Fibroblast of villous mesenchyme (primary cell): Measurements from ENCODE around the gene ZNF3. TPM values are rescaled to one million over a fixed set of nuclear protein-coding genes. Genes with fewer than 3 reads are reported as not detected.
A peak's percentile ranks its signal among the peaks of the same experiment; 100 is the strongest.

Experiments used
- DNase-seq: peaks from one replicate; pipeline ENCODE4 v3.0.0-alpha.2; 2010; ENCODE audit warnings: low read depth
- H3K4me3 ChIP-seq: 2 replicates; pipeline ENCODE4 v1.5.1; 2011; ENCODE audit warnings: low read depth, mild to moderate bottlenecking, low read length
- total RNA-seq: library from RNA; depleted of rRNA; stranded (reverse); fragments of >200 nt; gene quantifications from 2 replicates; pipeline ENCODE4 v1.2.3, GENCODE V29; 2012
- TF ChIP-seq, protein P1 (sequence below): IDR thresholded peaks from 2 replicates; pipeline ENCODE4 v1.5.1; 2012; ENCODE audit warnings: low read depth, mild to moderate bottlenecking, low read length; ENCODE audit not compliant: insufficient read depth

The ZNF3 gene
- total RNA-seq, 1 donor, result 32.8 TPM

DNA sequence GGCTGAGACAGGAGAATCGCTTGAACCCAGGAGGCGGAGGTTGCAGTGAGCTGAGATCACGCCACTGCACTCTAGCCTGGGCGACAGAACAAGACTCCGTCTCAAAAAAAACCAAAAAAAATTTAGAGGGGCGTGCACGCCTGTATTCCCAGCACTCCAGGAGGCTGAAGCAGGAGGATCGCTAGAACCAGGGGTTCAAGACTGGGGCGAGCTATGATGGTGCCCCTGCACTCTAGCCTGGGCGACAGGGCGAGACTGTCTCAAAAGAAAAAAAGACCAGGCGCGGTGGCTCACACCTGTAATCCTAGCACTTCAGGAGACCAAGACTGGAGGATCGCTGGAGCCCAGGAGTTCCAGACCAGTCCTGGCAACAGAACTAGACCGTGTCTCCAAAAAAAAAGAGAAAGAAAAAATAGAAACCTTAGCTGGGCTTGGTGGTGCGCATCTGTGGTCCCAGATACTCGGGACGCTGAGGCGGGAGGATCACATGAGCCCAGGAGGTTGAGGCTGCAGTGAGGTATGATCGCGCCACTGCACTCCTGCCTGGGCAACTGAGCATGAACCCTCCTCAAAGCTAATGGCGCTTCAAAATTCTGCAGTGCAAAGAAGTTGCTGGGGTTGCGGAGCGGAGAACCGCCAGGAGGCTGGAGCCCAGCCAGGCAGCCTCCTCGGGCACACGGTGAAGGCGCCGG lies 44.9 kb upstream of the ZNF3 start:
- TF ChIP-seq, protein P1, sequence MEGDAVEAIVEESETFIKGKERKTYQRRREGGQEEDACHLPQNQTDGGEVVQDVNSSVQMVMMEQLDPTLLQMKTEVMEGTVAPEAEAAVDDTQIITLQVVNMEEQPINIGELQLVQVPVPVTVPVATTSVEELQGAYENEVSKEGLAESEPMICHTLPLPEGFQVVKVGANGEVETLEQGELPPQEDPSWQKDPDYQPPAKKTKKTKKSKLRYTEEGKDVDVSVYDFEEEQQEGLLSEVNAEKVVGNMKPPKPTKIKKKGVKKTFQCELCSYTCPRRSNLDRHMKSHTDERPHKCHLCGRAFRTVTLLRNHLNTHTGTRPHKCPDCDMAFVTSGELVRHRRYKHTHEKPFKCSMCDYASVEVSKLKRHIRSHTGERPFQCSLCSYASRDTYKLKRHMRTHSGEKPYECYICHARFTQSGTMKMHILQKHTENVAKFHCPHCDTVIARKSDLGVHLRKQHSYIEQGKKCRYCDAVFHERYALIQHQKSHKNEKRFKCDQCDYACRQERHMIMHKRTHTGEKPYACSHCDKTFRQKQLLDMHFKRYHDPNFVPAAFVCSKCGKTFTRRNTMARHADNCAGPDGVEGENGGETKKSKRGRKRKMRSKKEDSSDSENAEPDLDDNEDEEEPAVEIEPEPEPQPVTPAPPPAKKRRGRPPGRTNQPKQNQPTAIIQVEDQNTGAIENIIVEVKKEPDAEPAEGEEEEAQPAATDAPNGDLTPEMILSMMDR, result no peak
- peak overlapping the region; percentile 74 for H3K4me3 ChIP-seq
- no peak for DNase-seq

DNA sequence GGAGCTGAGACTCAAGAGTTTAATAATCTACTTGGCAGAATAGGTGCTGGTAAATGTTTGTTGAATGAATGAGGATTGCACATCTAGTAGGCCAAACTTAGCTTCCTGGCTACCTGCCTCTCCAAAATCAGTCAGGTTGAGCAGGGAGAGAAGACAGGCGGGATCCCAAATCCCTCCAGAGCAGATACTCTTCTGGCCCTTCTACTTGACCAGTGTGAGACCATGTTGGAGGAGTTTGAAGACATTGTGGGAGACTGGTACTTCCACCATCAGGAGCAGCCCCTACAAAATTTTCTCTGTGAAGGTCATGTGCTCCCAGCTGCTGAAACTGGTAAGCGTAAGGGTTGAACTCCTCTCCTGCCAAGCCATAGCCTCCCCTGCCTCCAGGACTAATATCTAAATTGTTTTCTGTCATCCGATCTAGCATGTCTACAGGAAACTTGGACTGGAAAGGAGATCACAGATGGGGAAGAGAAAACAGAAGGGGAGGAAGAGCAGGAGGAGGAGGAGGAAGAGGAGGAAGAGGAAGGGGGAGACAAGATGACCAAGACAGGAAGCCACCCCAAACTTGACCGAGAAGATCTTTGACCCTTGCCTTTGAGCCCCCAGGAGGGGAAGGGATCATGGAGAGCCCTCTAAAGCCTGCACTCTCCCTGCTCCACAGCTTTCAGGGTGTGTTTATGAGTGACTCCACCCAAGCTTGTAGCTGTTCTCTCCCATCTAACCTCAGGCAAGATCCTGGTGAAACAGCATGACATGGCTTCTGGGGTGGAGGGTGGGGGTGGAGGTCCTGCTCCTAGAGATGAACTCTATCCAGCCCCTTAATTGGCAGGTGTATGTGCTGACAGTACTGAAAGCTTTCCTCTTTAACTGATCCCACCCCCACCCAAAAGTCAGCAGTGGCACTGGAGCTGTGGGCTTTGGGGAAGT lies 43.0 kb upstream of the ZNF3 start:
- no peak overlapping the region for H3K4me3 ChIP-seq
- no peak for DNase-seq
- TF ChIP-seq, protein P1, result no peak

DNA sequence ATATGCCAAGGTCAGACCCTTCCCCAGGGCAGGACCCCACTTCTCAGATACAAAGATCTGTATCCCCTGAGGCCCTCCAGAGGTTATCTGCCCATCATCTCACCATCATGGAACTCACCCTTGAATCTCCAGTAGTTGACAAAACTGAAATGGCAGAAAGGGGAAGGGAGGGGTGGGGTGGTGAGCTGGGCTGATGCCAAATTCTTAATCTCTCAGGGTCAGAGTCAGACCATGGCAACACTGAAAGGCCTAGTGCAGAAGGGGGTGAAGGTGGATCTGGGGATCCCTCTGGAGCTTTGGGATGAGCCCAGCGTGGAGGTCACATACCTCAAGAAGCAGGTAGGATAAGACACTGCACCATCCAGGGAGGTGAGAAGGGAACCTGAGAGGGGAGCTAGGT lies 41.0 kb upstream of the ZNF3 start:
- TF ChIP-seq, protein P1, result no peak
- no peak overlapping the region for H3K4me3 ChIP-seq
- DNase-seq, result no peak

DNA sequence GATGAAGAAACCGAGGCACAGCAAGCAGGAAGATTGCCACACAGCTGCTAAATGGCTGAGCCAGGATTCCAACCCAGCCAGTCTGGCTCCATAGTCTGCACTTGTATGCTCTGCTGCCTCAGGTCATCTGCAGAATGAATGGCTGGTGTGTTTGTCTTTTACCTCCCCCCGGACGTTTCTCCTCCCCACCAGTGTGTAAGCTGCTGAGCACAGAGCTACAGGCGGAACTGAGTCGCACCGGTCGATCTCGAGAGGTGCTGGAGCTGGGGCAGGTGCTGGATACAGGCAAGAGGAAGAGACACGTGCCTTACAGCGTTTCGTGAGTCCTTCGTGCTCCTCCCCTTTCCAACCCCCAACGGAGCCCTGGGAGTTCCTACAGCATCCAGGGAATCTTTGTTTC lies 40.5 kb upstream of the ZNF3 start:
- no peak for DNase-seq
- H3K4me3 ChIP-seq, result no peak overlapping the region
- TF ChIP-seq, protein P1, result no peak

DNA sequence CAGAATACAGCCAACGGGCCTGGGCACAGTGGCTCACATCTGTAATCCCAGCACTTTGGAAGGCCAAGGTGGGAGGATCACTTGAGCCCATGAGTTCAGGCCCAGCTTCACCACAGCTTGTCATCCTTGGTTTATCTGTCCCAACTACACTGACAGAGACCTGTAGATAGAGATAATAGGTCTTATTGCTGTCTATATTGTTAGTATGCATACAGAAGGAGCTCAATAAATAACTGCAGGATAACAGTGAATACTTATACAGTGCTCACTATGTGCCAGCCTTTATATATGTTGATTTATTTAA lies 39.2 kb upstream of the ZNF3 start:
- TF ChIP-seq, protein P1, result no peak
- no peak for DNase-seq

DNA sequence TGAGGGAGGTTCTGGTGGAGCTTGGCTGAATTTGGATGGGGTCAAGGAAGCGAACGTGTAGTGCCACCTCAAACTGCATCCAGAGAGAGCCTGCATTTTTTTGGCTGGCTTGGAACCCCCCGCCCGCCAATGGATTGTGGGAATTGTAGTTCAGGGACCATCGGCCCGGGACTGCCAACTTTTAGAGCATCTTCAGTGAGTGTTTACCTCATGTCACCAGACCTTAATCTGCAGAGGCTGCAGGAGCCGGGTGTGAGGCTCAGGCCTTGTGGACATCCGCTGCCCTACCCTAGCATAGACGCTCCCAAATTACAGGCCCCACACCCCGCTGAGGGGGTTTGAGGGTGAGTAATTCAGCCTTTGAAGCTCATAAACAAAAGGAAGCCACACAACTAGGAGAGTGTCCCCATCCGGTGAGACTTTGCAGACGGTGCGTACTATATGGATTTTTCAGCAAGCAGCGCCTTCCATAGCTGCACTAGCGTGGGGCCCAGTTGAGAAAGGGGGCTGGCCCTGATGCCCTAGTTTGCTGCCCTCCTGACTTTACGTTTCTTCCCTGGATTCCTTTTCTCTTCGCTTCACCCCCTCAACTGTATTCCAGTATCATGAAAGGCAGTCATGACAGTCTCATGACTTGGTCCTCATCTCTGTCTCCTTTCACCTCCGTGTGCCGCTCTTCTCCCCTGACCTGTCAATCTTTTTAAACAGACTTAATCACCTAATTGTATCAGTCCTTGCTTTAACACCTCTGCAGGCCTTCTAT lies 38.6 kb upstream of the ZNF3 start:
- peak; percentile 64 for DNase-seq
- TF ChIP-seq, protein P1, result no peak
- peak overlapping the region; percentile 97 for H3K4me3 ChIP-seq

More for the DNA sequence above, 39.2 kb upstream of the ZNF3 start:
- H3K4me3 ChIP-seq, result peak overlapping the region; percentile 97
